Ishikawa (cell line): ENCODE results near the gene RNF8.
"Not testable (repeated sequence)": the region's sequence is repeated elsewhere in the genome, so short reads cannot be mapped to it uniquely, and the experiment has no call there.

Experiments used
- EP300 ChIP-seq: IDR thresholded peaks from 2 replicates; pipeline ENCODE4 v1.6.1; 2012; ENCODE audit warnings: borderline replicate concordance
- TF ChIP-seq, protein P1 (sequence below): IDR thresholded peaks from 2 replicates; pipeline ENCODE4 v1.6.1; 2012; ENCODE audit warnings: low read depth, mild to moderate bottlenecking

- TF ChIP-seq, protein P1, sequence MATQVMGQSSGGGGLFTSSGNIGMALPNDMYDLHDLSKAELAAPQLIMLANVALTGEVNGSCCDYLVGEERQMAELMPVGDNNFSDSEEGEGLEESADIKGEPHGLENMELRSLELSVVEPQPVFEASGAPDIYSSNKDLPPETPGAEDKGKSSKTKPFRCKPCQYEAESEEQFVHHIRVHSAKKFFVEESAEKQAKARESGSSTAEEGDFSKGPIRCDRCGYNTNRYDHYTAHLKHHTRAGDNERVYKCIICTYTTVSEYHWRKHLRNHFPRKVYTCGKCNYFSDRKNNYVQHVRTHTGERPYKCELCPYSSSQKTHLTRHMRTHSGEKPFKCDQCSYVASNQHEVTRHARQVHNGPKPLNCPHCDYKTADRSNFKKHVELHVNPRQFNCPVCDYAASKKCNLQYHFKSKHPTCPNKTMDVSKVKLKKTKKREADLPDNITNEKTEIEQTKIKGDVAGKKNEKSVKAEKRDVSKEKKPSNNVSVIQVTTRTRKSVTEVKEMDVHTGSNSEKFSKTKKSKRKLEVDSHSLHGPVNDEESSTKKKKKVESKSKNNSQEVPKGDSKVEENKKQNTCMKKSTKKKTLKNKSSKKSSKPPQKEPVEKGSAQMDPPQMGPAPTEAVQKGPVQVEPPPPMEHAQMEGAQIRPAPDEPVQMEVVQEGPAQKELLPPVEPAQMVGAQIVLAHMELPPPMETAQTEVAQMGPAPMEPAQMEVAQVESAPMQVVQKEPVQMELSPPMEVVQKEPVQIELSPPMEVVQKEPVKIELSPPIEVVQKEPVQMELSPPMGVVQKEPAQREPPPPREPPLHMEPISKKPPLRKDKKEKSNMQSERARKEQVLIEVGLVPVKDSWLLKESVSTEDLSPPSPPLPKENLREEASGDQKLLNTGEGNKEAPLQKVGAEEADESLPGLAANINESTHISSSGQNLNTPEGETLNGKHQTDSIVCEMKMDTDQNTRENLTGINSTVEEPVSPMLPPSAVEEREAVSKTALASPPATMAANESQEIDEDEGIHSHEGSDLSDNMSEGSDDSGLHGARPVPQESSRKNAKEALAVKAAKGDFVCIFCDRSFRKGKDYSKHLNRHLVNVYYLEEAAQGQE: not testable (repeated sequence)
- TF ChIP-seq EP300: not testable (repeated sequence)
Measured at GRCh38 chr6:37330345-37330744, 23.4 kb upstream of the RNF8 start.
